GM21447 (cell line): ENCODE data around the gene D2HGDH.
"Not testable (repeated sequence)": the region's sequence is repeated elsewhere in the genome, so short reads cannot be mapped to it uniquely, and the experiment has no call there.

ENCODE experiments used
- ATAC-seq: cut with Tn5 transposase; IDR thresholded peaks from one replicate; pipeline ENCODE4 v1.9.1; 2021; ENCODE audit not compliant: unreplicated experiment

D2HGDH gene

DNA sequence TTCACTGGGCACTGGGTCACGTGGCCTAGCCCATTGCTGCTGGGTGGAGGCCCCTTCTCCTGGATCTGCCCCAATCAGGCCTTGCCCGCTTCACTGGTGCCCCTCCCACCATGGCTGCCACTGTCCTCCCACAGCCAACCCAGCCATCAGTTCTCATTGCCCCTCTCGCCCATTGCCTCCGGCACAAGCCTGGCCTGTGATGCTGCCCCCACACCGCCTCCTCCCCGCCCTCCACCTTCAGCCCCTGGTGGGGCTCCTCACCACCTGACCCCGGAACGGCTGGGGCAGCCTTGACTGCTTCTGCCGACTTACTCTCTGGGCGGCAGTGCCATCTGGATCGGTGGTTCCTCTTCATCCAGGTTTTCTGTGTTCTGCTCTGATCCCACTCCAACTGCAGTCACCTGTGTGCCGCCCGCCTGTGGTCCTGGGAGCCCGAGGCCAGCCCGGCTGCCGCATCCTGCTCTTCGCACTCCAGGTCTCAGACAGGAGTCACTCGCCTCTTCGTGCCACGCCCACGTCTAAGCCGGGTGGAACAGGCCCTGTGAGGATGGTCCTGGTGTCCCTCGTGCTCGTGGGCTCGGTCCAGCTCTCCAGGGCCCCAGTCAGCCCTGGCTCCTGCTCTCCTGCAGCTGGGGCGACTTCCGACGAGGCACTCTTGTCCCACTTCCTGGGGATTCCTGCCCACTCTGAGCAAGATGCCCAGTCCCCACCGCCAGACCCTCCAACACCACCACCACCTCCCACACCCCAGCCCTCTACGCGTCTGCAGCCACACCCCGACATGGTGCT lies 14.2 kb downstream of the D2HGDH start:
- ATAC-seq, result no peak

DNA sequence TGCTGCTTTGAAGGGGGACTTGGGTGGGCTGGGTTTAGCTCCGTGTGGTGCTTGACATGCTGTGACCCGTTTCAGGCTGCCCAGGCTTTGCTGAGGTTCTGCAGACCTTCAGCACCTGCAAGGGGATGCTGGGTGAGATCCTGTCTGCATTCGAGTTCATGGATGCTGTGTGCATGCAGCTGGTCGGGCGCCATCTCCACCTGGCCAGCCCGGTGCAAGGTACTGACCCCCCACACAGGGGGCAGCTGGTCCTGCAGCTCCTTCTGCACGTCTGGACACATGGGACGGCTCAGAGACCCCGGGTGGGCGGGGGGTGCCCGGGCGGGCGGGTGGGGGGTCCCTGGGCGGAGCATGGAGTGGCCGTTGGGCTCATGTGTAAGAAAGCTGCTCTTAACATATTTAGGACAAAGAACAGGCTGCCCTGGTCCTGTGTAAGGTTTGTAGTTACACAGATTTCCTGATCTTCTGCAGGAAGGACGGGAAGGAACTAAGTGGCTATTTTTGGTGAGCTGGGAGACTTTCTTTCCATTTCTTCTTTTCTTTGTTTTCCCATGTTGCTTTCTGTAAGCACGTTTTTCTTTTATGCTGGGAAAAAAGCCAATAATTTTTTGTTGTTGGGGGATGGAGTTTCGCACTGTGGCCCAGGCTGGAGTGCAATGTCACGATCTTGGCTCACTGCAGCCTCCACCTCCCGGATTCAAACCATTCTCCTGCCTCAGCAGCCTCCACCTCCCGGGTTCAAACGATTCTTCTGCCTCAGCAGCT lies 15.8 kb downstream of the D2HGDH start:
- no peak for ATAC-seq

- no peak for ATAC-seq
Observed at GRCh38 chr2:241751152-241751551, 16.7 kb downstream of the D2HGDH start.

DNA sequence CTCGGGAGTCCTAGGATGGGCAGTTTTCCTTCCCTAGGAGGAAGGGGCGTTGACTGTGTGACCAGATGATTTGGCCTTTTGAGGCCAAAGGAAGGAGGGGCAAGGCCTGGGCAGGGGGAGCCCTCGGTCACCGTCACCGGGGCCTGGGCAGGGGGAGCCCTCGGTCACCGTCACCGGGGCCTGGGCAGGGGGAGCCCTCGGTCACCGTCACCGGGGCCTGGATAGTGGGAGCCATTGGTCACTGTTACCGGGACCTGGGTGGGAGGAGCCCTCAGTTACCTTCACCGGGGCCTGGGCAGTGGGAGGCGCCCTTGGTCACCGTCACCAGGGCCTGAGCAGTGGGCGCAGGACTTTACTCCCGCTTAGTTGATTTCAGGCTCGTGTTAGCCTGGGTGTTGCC lies 17.3 kb downstream of the D2HGDH start:
- ATAC-seq, result no peak

GRCh38 chr2:241752253-241752652 lies 17.8 kb downstream of the D2HGDH start:
- no peak for ATAC-seq

GRCh38 chr2:241752689-241753276 lies 18.4 kb downstream of the D2HGDH start:
- no peak for ATAC-seq

GRCh38 chr2:241753493-241753892 lies 19.1 kb downstream of the D2HGDH start:
- ATAC-seq, result no peak

GRCh38 chr2:241754042-241754441 lies 19.6 kb downstream of the D2HGDH start:
- ATAC-seq, result no peak

- no peak for ATAC-seq
Observed at GRCh38 chr2:241755166-241755565, 20.7 kb downstream of the D2HGDH start.

- no peak for ATAC-seq
Observed at GRCh38 chr2:241755777-241756176, 21.3 kb downstream of the D2HGDH start.

GRCh38 chr2:241759067-241759807 lies 24.8 kb downstream of the D2HGDH start:
- ATAC-seq, result no peak

DNA sequence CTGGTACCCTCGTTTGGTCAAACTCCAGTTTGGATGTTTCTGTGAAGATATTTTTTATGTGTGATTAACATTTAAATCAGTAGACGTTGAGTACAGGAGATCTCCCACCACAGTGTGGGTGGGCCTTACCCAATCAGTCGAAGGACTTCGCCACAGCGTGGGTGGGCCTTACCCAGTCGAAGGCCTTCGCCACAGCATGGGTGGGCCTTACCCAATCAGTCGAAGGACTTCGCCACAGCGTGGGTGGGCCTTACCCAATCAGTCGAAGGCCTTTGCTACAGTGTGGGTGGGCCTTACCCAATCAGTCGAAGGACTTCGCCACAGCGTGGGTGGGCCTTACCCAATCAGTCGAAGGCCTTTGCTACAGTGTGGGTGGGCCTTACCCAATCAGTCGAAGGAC lies 25.5 kb downstream of the D2HGDH start:
- not testable (repeated sequence) for ATAC-seq

DNA sequence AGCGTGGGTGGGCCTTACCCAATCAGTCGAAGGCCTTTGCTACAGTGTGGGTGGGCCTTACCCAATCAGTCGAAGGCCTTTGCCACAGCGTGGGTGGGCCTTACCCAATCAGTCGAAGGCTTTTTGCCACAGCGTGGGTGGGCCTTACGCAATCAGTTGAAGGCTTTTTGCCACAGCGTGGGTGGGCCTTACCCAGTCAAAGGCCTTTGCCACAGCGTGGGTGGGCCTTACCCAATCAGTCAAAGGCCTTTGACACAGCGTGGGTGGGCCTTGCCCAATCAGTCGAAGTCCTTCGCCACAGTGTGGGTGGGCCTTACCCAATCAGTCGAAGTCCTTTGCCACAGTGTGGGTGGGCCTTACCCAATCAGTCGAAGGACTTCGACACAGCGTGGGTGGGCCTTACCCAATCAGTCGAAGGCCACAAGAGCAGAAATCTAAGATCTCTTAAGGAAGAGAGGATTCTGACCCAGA lies 25.9 kb downstream of the D2HGDH start:
- ATAC-seq, result no peak

DNA sequence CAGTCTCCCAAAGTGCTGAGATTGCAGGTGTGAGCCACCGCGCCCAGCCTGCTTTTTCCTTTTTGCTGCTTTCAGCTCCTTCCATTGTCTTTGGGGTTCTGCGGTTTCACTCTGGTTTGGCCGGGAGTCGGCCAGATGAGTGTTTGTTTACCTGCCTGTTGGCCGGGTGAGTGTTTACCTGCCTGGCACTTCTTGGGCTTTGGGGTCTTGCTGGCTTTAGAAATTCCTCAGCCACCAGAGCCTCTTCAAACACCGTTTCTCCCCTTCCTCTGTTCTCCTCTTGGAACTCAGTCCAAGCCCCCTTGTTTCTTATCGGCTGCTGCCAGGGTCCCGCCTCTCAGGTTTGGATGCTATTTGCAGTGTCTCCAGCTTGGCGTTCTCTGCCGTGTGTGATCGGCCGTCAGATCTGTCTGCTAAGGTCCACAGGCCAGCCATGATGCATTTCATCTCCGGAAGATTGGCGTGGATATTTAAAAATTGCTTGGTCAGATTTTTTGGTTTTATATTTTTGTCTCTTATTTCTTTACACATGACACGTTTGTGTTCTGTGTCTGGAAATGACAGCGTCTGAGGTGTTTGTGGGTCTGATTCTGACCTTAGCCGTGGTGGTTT lies 28.0 kb downstream of the D2HGDH start:
- no peak for ATAC-seq

DNA sequence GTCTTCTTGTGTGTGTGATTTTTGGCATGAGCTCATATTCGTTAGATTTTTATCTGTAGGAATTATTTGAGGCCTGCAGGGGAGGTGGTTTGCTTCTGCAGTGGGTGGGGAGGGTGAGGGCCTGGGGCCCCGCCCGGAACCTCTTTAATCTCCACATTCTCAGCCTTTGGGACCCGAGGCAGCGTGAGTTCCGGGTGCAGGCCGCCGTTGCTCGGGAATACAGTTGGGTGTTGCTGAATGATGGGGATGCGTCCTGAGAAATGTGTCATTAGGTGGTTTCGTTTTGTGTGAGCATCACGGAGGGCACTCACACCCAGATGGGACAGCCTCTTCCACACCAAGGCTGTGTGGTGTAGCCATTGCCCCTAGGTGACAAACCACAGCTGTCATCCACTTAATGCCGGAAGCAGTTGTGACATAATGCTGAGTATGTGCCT lies 28.5 kb downstream of the D2HGDH start:
- no peak for ATAC-seq

DNA sequence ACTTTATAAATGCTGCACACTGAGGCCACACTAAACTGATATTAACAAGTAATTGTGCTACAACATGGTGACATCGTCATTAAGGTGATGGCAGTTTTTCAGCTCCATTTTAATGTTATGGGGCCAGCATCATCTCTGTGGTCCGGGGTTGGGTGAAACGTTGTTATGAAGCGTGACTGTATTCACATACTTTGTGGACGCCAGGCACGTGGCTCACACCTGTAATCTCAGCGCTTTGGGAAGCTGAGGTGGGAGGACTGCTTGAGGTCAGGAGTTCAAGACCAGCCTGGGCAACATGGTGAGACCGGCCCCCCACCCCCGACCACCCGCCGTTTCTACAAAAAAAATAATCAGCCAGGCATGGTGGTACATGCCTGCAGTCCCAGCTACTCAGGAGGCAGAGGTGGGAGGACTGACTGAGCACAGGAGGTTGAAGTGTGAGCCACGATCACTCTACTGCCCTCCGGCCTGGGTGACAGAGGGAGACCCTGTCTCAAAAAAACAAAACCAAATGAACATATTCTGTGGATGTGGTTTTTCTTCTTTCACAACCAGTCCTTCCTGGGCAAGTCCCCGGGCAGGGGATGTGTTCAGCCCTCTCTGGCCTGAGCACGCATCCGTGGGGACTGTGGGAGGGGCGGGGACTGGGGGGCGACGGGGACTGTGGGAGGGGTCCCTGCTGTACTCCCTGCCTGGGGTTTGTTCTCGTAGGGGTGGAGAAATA lies 29.3 kb downstream of the D2HGDH start:
- ATAC-seq, result no peak

DNA sequence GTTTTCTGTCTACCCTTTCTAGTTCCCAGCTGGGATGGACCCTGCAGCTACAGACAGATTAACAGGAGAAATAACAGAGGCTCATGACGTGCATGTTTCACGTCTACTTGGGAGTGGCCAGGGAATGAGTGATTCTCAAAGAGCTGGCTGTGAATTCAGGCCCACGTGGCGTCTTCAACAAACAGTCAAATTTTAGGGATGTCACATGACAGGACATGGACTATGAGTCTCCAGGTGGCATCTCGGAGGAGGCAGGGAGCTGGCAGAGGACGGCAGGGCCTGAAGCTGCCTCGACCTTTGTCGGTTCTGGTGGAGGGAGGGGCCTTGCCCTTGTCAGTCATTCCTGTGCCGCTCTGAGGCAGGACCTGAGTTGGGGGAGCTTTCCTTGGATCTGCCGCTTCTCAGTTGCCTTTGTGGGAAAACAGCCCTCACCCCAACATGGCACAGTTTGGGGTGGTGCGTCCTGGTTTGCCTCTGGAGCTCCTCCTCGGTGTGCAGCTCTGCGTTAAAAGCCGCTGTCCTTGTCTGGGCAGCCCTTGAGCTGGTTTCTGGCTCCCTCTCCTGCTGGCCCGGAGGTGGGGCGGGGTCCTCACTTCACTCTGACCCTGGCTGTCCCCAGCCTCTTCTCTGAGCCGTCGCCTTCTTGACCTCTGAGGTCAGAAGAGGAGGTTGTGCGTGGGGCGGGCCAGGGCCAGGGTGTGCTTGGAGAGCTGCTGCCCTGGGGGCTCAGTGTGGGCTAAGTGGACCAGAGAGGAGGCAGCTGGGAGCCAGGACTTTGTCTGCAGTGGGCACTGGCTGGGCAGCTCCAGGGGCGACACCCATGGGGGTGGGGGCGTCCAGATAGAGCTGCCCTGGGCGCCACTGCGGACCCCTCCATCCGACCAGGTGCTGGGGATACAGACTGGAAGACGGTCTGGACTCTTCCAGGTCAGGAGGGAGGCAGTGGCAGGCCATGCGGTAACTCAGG lies 30.1 kb downstream of the D2HGDH start:
- ATAC-seq, result no peak

DNA sequence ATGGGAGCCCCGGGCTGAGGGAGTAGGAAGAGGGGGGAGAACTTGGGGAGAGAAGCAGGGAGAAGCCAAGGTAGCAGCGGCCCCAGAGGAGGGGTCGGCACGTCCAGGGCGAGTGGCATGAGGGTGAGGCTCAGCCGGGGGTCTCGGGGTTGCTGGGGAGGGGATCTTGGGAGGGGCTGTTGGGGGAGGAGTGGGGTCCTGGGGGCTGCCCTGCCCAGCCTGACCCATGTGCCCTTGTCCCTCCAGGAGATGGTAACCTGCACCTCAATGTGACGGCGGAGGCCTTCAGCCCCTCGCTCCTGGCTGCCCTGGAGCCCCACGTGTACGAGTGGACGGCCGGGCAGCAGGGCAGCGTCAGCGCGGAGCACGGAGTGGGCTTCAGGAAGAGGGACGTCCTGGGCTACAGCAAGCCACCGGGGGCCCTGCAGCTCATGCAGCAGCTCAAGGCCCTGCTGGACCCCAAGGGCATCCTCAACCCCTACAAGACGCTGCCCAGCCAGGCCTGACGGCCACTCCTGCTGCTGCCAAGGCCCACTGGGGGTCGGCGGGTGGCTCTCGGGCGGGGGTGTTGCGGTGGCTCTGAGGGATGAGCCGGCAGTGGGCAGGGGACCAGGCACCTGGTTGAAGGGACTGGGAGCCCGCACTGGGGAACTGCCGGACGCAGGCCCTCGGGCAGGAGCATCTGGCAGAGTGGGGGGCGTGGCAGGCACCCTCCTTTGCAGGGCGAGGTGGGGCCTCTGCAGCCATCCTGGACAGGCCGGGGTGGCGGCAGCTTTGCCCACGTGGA lies 33.2 kb downstream of the D2HGDH start:
- no peak for ATAC-seq
